GM18505 (cell line): ENCODE data around the gene PRPF6.

Experiments used
- ATAC-seq: cut with Tn5 transposase; IDR thresholded peaks from one replicate; pipeline ENCODE4 v1.9.1; 2021; ENCODE audit not compliant: unreplicated experiment
- POLR2A ChIP-seq: IDR thresholded peaks from 4 replicates; pipeline ENCODE4 v1.6.1; 2011; ENCODE audit warnings: borderline replicate concordance; ENCODE audit not compliant: insufficient read depth, insufficient read length; ENCODE audit errors: extremely low read depth

The PRPF6 gene

GRCh38 chr20:63961664-63962425, 19.1 kb upstream of the PRPF6 start:
- no peak for ATAC-seq

GRCh38 chr20:63962426-63963347, 18.2 kb upstream of the PRPF6 start:
- no peak for ATAC-seq
- no peak for TF ChIP-seq POLR2A

More at GRCh38 chr20:63961664-63962425, 19.1 kb upstream of the PRPF6 start:
- TF ChIP-seq POLR2A: no peak

- no peak for TF ChIP-seq POLR2A
- no peak for ATAC-seq
Observed at GRCh38 chr20:63963348-63963741, 17.6 kb upstream of the PRPF6 start.

- no peak for TF ChIP-seq POLR2A
- ATAC-seq: no peak
Observed at GRCh38 chr20:63963784-63964301, 17.1 kb upstream of the PRPF6 start.

- no peak for TF ChIP-seq POLR2A
- no peak for ATAC-seq
Observed at GRCh38 chr20:63964412-63964811, 16.5 kb upstream of the PRPF6 start.

GRCh38 chr20:63966172-63966943, 14.6 kb upstream of the PRPF6 start:
- ATAC-seq: no peak

GRCh38 chr20:63966944-63967322, 14.0 kb upstream of the PRPF6 start:
- TF ChIP-seq POLR2A: no peak
- ATAC-seq: no peak

More at GRCh38 chr20:63966172-63966943, 14.6 kb upstream of the PRPF6 start:
- no peak for TF ChIP-seq POLR2A

GRCh38 chr20:63967330-63968135, 13.4 kb upstream of the PRPF6 start:
- TF ChIP-seq POLR2A: no peak
- ATAC-seq: no peak

- no peak for ATAC-seq
- no peak for TF ChIP-seq POLR2A
Observed at GRCh38 chr20:63968136-63968927, 12.6 kb upstream of the PRPF6 start.

- ATAC-seq: no peak
Observed at GRCh38 chr20:63968928-63969760, 11.8 kb upstream of the PRPF6 start.

GRCh38 chr20:63969838-63970713, 10.9 kb upstream of the PRPF6 start, which contains the start of gene ZNF512B:
Gene ZNF512B, minus strand, starts transcription at chr20:63969930. Its CDS starts 1,980 bp downstream, at chr20:63967950.
- no peak for ATAC-seq
- no peak for TF ChIP-seq POLR2A

More at GRCh38 chr20:63968928-63969760, 11.8 kb upstream of the PRPF6 start:
- TF ChIP-seq POLR2A: no peak
